Lung (tissue), 12 donors: ENCODE data around the gene GIMAP6. TPM values are rescaled to one million over a fixed set of nuclear protein-coding genes. Genes with fewer than 3 reads are reported as not detected.

ENCODE experiments used
- ATAC-seq: fragments of 200-7000 bp; cut with Tn5 transposase; one replicate; pipeline ENCODE4 v1.9.1; 2020; ENCODE audit warnings: moderate number of reproducible peaks; ENCODE audit not compliant: insufficient read depth, low FRiP score
- DNase-seq, 3 donors: peaks; one replicate each; pipeline ENCODE4 v3.0.0-alpha.2; 2013 to 2017
- H3K27ac ChIP-seq, 2 donors: one replicate each; pipeline ENCODE4 v1.5.1; 2013; ENCODE audit warnings: mild to moderate bottlenecking in 2 of 2, moderate library complexity in 2 of 2, control low read depth in 1 of 2, inconsistent platforms in 1 of 2, low read depth in 1 of 2, low read length in 1 of 2
- H3K27me3 ChIP-seq, 3 donors: one replicate each; pipeline ENCODE4 v1.5.1; 2013; ENCODE audit warnings: low read length in 2 of 3; ENCODE audit not compliant: control insufficient read depth in 3 of 3, insufficient read depth in 3 of 3
- H3K36me3 ChIP-seq, 4 donors: one replicate each; pipeline ENCODE4 v1.5.1; 2013; ENCODE audit warnings: low read length in 4 of 4, mild to moderate bottlenecking in 1 of 4, moderate library complexity in 1 of 4; ENCODE audit not compliant: control insufficient read depth in 4 of 4, insufficient read depth in 4 of 4
- H3K4me1 ChIP-seq, 5 donors: one replicate each; pipeline ENCODE4 v1.5.1; 2013; ENCODE audit warnings: low read length in 5 of 5, mild to moderate bottlenecking in 2 of 5, moderate library complexity in 1 of 5; ENCODE audit not compliant: control insufficient read depth in 5 of 5, insufficient read depth in 5 of 5
- H3K4me3 ChIP-seq: one replicate; pipeline ENCODE4 v1.5.1; 2013; ENCODE audit warnings: mild to moderate bottlenecking, control low read depth, moderate library complexity
- H3K9ac ChIP-seq, 2 donors: one replicate each; pipeline ENCODE4 v1.5.1; 2013; ENCODE audit warnings: low read length in 2 of 2, control low read depth in 1 of 2; ENCODE audit not compliant: insufficient read depth in 1 of 2
- H3K9me3 ChIP-seq, 4 donors: one replicate each; pipeline ENCODE4 v1.5.1; 2013; ENCODE audit warnings: low read length in 3 of 4, mild to moderate bottlenecking in 1 of 4, moderate library complexity in 1 of 4; ENCODE audit not compliant: control insufficient read depth in 4 of 4, insufficient read depth in 3 of 4
- CTCF ChIP-seq: IDR thresholded peaks from 2 replicates; pipeline ENCODE4 v1.5.1; 2012; ENCODE audit warnings: mild to moderate bottlenecking; ENCODE audit errors: control extremely low read depth, extremely low read depth
- WGBS, 2 donors: extraction: QIAGEN DNeasy Blood & Tissue Kit; methylation state at CpG; one replicate each; pipeline ENCODE4 v1.1.7; 2013; 5-methylcytosine and 5-hydroxymethylcytosine counted together
- polyA plus RNA-seq, 2 donors: library from polyadenylated mRNA; stranded (reverse); fragments of 200-250 nt; gene quantifications; one replicate each; pipeline ENCODE4 v1.2.1, GENCODE V29; 2013
- total RNA-seq, 2 donors: library from RNA; depleted of rRNA in 1 of 2; stranded (reverse); fragments of >200 nt in 1 of 2; gene quantifications; one replicate each; pipeline ENCODE4 v1.2.1, GENCODE V29; 2014 to 2021
- donor health status: control.
- donor health status: control.
- donor health status: Bipolar disorder and iron deficiency.
- donor health status: healthy.
- donor health status: DM: yes; HTN: yes; CAD: no.

The GIMAP6 gene
- total and polyA plus RNA-seq, 4 donors: 12.1 to 53.7 (median 40.0) TPM

GRCh38 chr7:150648353-150649079 lies 16.3 kb upstream of the GIMAP6 start:
- ATAC-seq: no peak
- H3K27ac ChIP-seq: no peak overlapping the region

GRCh38 chr7:150645259-150646020 lies 13.3 kb upstream of the GIMAP6 start:
- Histone ChIP-seq H3K4me1 (peaks cover 0 to 4% (median 0%) of the 10 kb centered on the region in 5 donors), H3K9ac (no peak overlapping the region), H3K9me3 (no peaks in the 10 kb centered on the region), H3K27me3 (no peaks in the 10 kb centered on the region), H3K4me3 (no peak overlapping the region), H3K27ac (no peak overlapping the region), H3K36me3 (no peaks in the 10 kb centered on the region)
- 89 to 92% methylated on average over 5 to 6 of the region's 6 CpGs for WGBS, 2 donors
- no peak for TF ChIP-seq CTCF
- no peak for DNase-seq
- ATAC-seq: no peak

More at GRCh38 chr7:150648353-150649079, 16.3 kb upstream of the GIMAP6 start:
- H3K4me3 ChIP-seq: no peak overlapping the region
- WGBS, 2 donors: 63 to 68% methylated on average over 3 of the region's 3 CpGs
- TF ChIP-seq CTCF: no peak
- no peak overlapping the region for H3K9ac ChIP-seq
- H3K4me1 ChIP-seq: peaks cover 0 to 4% (median 0%) of the 10 kb centered on the region in 5 donors
- no peak for DNase-seq
- H3K27me3 ChIP-seq: no peaks in the 10 kb centered on the region
- H3K9me3 ChIP-seq: no peaks in the 10 kb centered on the region
- H3K36me3 ChIP-seq: no peaks in the 10 kb centered on the region

GRCh38 chr7:150642926-150643325 lies 10.7 kb upstream of the GIMAP6 start:
- Histone ChIP-seq H3K27me3 (no peaks in the 10 kb centered on the region), H3K9me3 (peaks cover 0 to 5% (median under 1%) of the 10 kb centered on the region in 4 donors), H3K36me3 (no peaks in the 10 kb centered on the region), H3K27ac (no peak overlapping the region), H3K9ac (no peak overlapping the region), H3K4me1 (no peaks in the 10 kb centered on the region), H3K4me3 (no peak overlapping the region)
- ATAC-seq (no peak), DNase-seq (no peak)
- 75 to 84% methylated on average over 5 of the region's 5 CpGs for WGBS, 2 donors
- no peak for TF ChIP-seq CTCF
